Neural cell (in vitro differentiated cells): ENCODE results near the gene TENT5C. TPM values are rescaled to one million over a fixed set of nuclear protein-coding genes. Genes with fewer than 3 reads are reported as not detected.

Experiments used
- H2AFZ ChIP-seq: fragments of 200-600, 300-800 bp; sonication (generic), shearing (Covaris generic); 2 replicates; pipeline ENCODE4 v1.6.0; 2014; ENCODE audit warnings: low read depth, mild to moderate bottlenecking, antibody characterized with exemption, low read length, moderate library complexity
- H3F3A ChIP-seq: fragments of 200-600 bp; shearing (Covaris generic); 2 replicates; pipeline ENCODE4 v1.6.1; 2016; ENCODE audit warnings: mild to moderate bottlenecking, moderate library complexity, mixed read lengths, antibody characterized with exemption, low read length; ENCODE audit not compliant: insufficient read depth, poor library complexity, severe bottlenecking
- H3K27ac ChIP-seq: fragments of 200-600, 300-800 bp; sonication (generic), shearing (Covaris generic); 2 replicates; pipeline ENCODE4 v1.5.1; 2014; ENCODE audit warnings: mild to moderate bottlenecking, low read length, moderate library complexity
- H3K27me3 ChIP-seq: fragments of 300-800, 200-600 bp; sonication (generic), shearing (Covaris generic); 2 replicates; pipeline ENCODE4 v1.6.0; 2014; ENCODE audit warnings: mild to moderate bottlenecking, low read depth, low read length, moderate library complexity; ENCODE audit not compliant: insufficient read depth
- H3K36me3 ChIP-seq: fragments of 300-800, 200-600 bp; sonication (generic), shearing (Covaris generic); 2 replicates; pipeline ENCODE4 v1.5.1; 2014; ENCODE audit warnings: mild to moderate bottlenecking, antibody characterized with exemption, low read length, moderate library complexity; ENCODE audit not compliant: insufficient read depth
- H3K4me2 ChIP-seq: fragments of 300-800, 200-600 bp; sonication (generic), shearing (Covaris generic); 2 replicates; pipeline ENCODE4 v1.6.0; 2014; ENCODE audit warnings: mild to moderate bottlenecking, low read length
- H3K4me3 ChIP-seq: fragments of 300-800, 200-600 bp; sonication (generic), shearing (Covaris generic); 2 replicates; pipeline ENCODE4 v1.5.1; 2014; ENCODE audit warnings: mild to moderate bottlenecking, low read length, moderate library complexity
- H3K79me2 ChIP-seq: fragments of 200-600 bp; shearing (Covaris generic); replicated peaks from 2 replicates; pipeline ENCODE4 v1.6.0; 2014; ENCODE audit warnings: mild to moderate bottlenecking, low read length, moderate library complexity; ENCODE audit not compliant: insufficient read depth
- H3K9ac ChIP-seq: fragments of 300-800, 200-600 bp; sonication (generic), shearing (Covaris generic); 2 replicates; pipeline ENCODE4 v1.6.1; 2016; ENCODE audit warnings: mild to moderate bottlenecking, low read length, mixed read lengths
- H3K9me2 ChIP-seq: fragments of 200-600 bp; shearing (Covaris generic); 2 replicates; pipeline ENCODE4 v1.6.1; 2016; ENCODE audit warnings: mild to moderate bottlenecking, low read length, mixed read lengths; ENCODE audit not compliant: insufficient read depth
- H3K9me3 ChIP-seq: fragments of 200-600, 300-800 bp; sonication (generic), shearing (Covaris generic); 2 replicates; pipeline ENCODE4 v1.6.1; 2016; ENCODE audit warnings: mild to moderate bottlenecking, mixed run types, low read length, moderate library complexity, mixed read lengths
- H4K20me1 ChIP-seq: fragments of 200-600 bp; shearing (Covaris generic); 2 replicates; pipeline ENCODE4 v1.6.1; 2016; ENCODE audit warnings: mild to moderate bottlenecking, mixed run types; ENCODE audit not compliant: insufficient read depth
- EP300 ChIP-seq: fragments of 450-650 bp; conservative IDR thresholded peaks from 2 replicates; pipeline ENCODE4 v1.6.1; 2014; ENCODE audit warnings: antibody characterized with exemption, mild to moderate bottlenecking, moderate library complexity; ENCODE audit not compliant: poor library complexity, severe bottlenecking
- EZH2 ChIP-seq: fragments of 200-600, 300-800 bp; shearing (Covaris generic), sonication (generic); IDR thresholded peaks from 2 replicates; pipeline ENCODE4 v1.6.1; 2014; ENCODE audit warnings: antibody characterized with exemption, low read length, borderline replicate concordance, mild to moderate bottlenecking; ENCODE audit not compliant: insufficient read depth, poor library complexity, severe bottlenecking
- MXI1 ChIP-seq: fragments of 450-650 bp; conservative IDR thresholded peaks from 2 replicates; pipeline ENCODE4 v1.6.1; 2014; ENCODE audit warnings: antibody characterized with exemption, mild to moderate bottlenecking; ENCODE audit not compliant: poor library complexity, severe bottlenecking
- POLR2AphosphoS5 ChIP-seq: IDR thresholded peaks from 2 replicates; pipeline ENCODE4 v1.6.1; 2012
- RAD21 ChIP-seq: fragments of 450-650 bp; conservative IDR thresholded peaks from 2 replicates; pipeline ENCODE4 v1.6.1; 2014; ENCODE audit warnings: antibody characterized with exemption, mild to moderate bottlenecking, moderate library complexity
- REST ChIP-seq: IDR thresholded peaks from 2 replicates; pipeline ENCODE4 v1.6.1; 2012; ENCODE audit warnings: borderline replicate concordance
- SMC3 ChIP-seq: fragments of 450-650 bp; conservative IDR thresholded peaks from 2 replicates; pipeline ENCODE4 v1.6.1; 2014; ENCODE audit warnings: antibody characterized with exemption, mild to moderate bottlenecking, moderate library complexity; ENCODE audit not compliant: poor library complexity
- polyA plus RNA-seq: library from polyadenylated mRNA; depleted of rRNA; stranded (reverse); fragments of >200 nt; gene quantifications from 2 replicates; pipeline ENCODE4 v1.2.3, GENCODE V29; 2014
- TF ChIP-seq, protein P1 (sequence below): fragments of 450-650 bp; IDR thresholded peaks from 2 replicates; pipeline ENCODE4 v1.5.1; 2014; ENCODE audit warnings: antibody characterized with exemption, mild to moderate bottlenecking, moderate library complexity; ENCODE audit not compliant: poor library complexity, severe bottlenecking

Gene TENT5C
- polyA plus RNA-seq, 1 donor from 2014 or later: 0.05 TPM

DNA sequence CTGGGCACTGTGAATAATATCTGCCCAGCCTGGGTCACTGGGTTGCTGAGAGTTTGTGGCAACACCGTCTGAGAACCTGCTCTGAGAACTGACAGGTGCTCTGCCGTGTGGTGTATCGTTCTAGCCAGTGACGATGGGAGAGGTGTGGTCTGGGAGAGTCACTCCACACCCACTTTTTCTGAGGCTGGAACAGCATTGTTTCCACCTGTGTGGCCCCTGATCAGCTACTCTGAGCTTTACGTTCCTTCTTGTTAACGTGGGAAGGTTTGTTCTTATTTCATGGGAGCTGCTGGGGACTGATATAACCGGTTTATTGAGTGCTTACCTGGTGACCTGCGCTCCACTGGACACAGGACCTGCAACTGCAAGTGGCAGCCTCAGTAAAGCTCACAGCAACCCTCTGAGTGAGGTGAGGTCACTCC, 34.8 kb upstream of the TENT5C start:
- no peaks in the 10 kb centered on the region for H3K9me2 ChIP-seq
- H3K4me2 ChIP-seq: no peak overlapping the region
- H3K36me3 ChIP-seq: no peaks in the 10 kb centered on the region
- H3K27me3 ChIP-seq: no peaks in the 10 kb centered on the region
- TF ChIP-seq REST (no peak), POLR2AphosphoS5 (no peak), EP300 (no peak), EZH2 (no peak), SMC3 (no peak), RAD21 (no peak), MXI1 (no peak)
- TF ChIP-seq, protein P1, sequence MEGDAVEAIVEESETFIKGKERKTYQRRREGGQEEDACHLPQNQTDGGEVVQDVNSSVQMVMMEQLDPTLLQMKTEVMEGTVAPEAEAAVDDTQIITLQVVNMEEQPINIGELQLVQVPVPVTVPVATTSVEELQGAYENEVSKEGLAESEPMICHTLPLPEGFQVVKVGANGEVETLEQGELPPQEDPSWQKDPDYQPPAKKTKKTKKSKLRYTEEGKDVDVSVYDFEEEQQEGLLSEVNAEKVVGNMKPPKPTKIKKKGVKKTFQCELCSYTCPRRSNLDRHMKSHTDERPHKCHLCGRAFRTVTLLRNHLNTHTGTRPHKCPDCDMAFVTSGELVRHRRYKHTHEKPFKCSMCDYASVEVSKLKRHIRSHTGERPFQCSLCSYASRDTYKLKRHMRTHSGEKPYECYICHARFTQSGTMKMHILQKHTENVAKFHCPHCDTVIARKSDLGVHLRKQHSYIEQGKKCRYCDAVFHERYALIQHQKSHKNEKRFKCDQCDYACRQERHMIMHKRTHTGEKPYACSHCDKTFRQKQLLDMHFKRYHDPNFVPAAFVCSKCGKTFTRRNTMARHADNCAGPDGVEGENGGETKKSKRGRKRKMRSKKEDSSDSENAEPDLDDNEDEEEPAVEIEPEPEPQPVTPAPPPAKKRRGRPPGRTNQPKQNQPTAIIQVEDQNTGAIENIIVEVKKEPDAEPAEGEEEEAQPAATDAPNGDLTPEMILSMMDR: no peak
- no peaks in the 10 kb centered on the region for H3K9me3 ChIP-seq
- H3F3A ChIP-seq: no peaks in the 10 kb centered on the region
- H3K27ac ChIP-seq: no peak overlapping the region
- no peak overlapping the region for H2AFZ ChIP-seq
- no peaks in the 10 kb centered on the region for H4K20me1 ChIP-seq
- H3K79me2 ChIP-seq: no peaks in the 10 kb centered on the region
- no peak overlapping the region for H3K4me3 ChIP-seq
- H3K9ac ChIP-seq: no peak overlapping the region

DNA sequence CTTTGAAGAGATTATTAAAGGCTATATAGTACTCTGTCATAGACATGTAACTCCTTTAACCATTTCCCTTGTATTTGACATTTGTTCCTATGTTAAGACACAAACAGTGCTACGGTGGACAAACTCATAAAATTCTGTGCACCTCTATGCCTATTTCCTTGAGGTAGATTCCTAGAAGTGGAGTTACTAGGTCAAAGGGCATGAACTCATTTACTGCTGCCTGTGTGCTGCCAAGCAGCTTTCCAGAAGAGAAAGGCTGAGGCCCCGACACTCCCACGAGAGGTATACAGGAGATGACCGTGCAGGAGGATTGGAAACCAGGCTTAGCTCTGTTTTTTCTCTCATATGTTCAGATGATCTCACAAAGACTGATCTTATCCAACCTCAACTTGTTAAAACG, 34.4 kb upstream of the TENT5C start:
- H3K9ac ChIP-seq: no peak overlapping the region
- no peak overlapping the region for H3K27ac ChIP-seq
- no peaks in the 10 kb centered on the region for H3K9me2 ChIP-seq
- no peaks in the 10 kb centered on the region for H3K27me3 ChIP-seq
- no peaks in the 10 kb centered on the region for H3K79me2 ChIP-seq
- no peak overlapping the region for H2AFZ ChIP-seq
- no peaks in the 10 kb centered on the region for H3K9me3 ChIP-seq
- H4K20me1 ChIP-seq: no peaks in the 10 kb centered on the region
- TF ChIP-seq EZH2: no peak
- TF ChIP-seq POLR2AphosphoS5: no peak
- no peak for TF ChIP-seq EP300
- no peak for TF ChIP-seq MXI1
- TF ChIP-seq RAD21: no peak
- H3K36me3 ChIP-seq: no peaks in the 10 kb centered on the region
- no peaks in the 10 kb centered on the region for H3F3A ChIP-seq
- no peak overlapping the region for H3K4me2 ChIP-seq
- H3K4me3 ChIP-seq: no peak overlapping the region
